NT2/D1 (cell line): ENCODE data around the gene ADCY9.

ENCODE experiments used
- SUZ12 ChIP-seq: IDR thresholded peaks from 2 replicates; pipeline ENCODE4 v1.6.1; 2011; ENCODE audit not compliant: insufficient read length, insufficient read depth; ENCODE audit errors: extremely low read depth
- YY1 ChIP-seq: IDR thresholded peaks from 2 replicates; pipeline ENCODE4 v1.6.1; 2011; ENCODE audit not compliant: insufficient read length, insufficient read depth
- ZNF274 ChIP-seq: IDR thresholded peaks from 2 replicates; pipeline ENCODE4 v1.6.1; 2011; ENCODE audit warnings: mild to moderate bottlenecking, low read depth, low read length

DNA sequence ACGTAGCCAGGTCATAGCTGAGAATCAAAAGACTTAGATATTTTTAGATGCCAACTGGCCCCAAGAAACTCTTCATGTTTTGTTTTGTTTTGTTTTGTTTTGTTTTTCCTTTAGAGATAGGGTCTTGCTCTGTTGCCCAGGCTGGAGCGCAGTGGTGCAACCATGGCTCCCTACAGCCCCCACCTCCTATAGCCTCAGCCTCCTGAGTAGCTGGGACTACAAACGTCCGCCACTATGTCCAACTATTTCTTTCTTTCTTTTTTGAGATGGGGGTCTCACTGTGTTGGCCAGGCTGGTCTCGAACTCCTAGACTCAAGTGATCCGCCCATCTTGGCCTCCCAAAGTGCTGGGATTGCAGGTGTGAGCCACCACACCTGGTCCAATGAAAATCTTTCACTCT, 107.1 kb downstream of the ADCY9 start:
- no peak for TF ChIP-seq SUZ12
- TF ChIP-seq ZNF274, result no peak
- TF ChIP-seq YY1, result no peak
